ENCODE results near the gene PKIG. TPM values are rescaled to one million over a fixed set of nuclear protein-coding genes. Genes with fewer than 3 reads are reported as not detected.

Gene PKIG
- total RNA-seq, 1 experiment from 2014 or later, result 20.1 TPM

GRCh38 chr20:44596010-44596409 lies 13.6 kb downstream of the PKIG start:
- DNase-seq (ENCODE audit: low read depth, low spot score), result no peak
- Histone ChIP-seq H3K27ac (ENCODE audit: low read depth, low read length) (no peak overlapping the region), H3K4me1 (ENCODE audit: control insufficient read depth in 1 of 2, insufficient read depth in 2 of 2, low read length in 2 of 2) (peaks cover 0 to 3% of the 10 kb centered on the region in 2 experiments; a peak in 1 of 4 replicates), H3K4me2 (ENCODE audit: low read length) (no peak overlapping the region), H2AFZ (ENCODE audit: low read depth, low read length, poor library complexity, severe bottlenecking) (no peak overlapping the region), H4K20me1 (ENCODE audit: insufficient read depth) (no peaks in the 10 kb centered on the region), H3K27me3 (ENCODE audit: insufficient read depth, low read length) (no peaks in the 10 kb centered on the region), H3K9me2 (ENCODE audit: insufficient read depth) (no peaks in the 10 kb centered on the region), H3K36me3 (ENCODE audit: control insufficient read depth in 1 of 2, insufficient read depth in 2 of 2, low read length in 2 of 2) (no peaks in the 10 kb centered on the region; a peak in 1 of 4 replicates), H3K9ac (ENCODE audit: low read length) (no peak overlapping the region), H3K4me3 (replicated peaks in 1 of 2; ENCODE audit: low read depth in 1 of 2, low read length in 2 of 2) (no peak overlapping the region), H3K9me3 (ENCODE audit: control insufficient read depth in 1 of 2, insufficient read depth in 1 of 2, low read depth in 1 of 2, low read length in 2 of 2) (no peaks in the 10 kb centered on the region), H3K79me2 (ENCODE audit: insufficient read depth, low read length) (no peaks in the 10 kb centered on the region)
- ChIA-PET RAD21 (ENCODE audit: low non-redundant PET in 1 of 2, low total read pairs in 2 of 2, uncharacterized antibody in 2 of 2, unreplicated experiment in 2 of 2) (no interaction called here), CTCF (no interaction called here), POLR2A (no interaction called here)
- BruUV-seq (replicated peaks), result no TSS peak
- TF ChIP-seq SRF (IDR thresholded peaks at IDR 0.05; ENCODE audit: low read depth) (no peak), POLR2AphosphoS5 (IDR thresholded peaks at IDR 0.05; ENCODE audit: low read depth, low read length) (no peak), FOSL1 (IDR thresholded peaks at IDR 0.05; ENCODE audit: low read depth) (no peak), ATF3 (IDR thresholded peaks at IDR 0.05) (no peak), CBX3 (IDR thresholded peaks at IDR 0.05; ENCODE audit: low read depth) (no peak)
- ATAC-seq, result no peak
- intact Hi-C loops (cut with micrococcal nuclease), result no loop called here

- intact Hi-C loops (cut with micrococcal nuclease), result no loop called here
- no peak overlapping the region for H2AFZ ChIP-seq (ENCODE audit: low read depth, low read length, poor library complexity, severe bottlenecking)
- H4K20me1 ChIP-seq (ENCODE audit: insufficient read depth), result no peaks in the 10 kb centered on the region
- H3K9me3 ChIP-seq (ENCODE audit: control insufficient read depth in 1 of 2, insufficient read depth in 1 of 2, low read depth in 1 of 2, low read length in 2 of 2), result no peaks in the 10 kb centered on the region
- ATAC-seq, result no peak
- DNase-seq (ENCODE audit: low read depth, low spot score), result no peak
- no TSS peak for BruUV-seq (replicated peaks)
- H3K4me3 ChIP-seq (replicated peaks in 1 of 2; ENCODE audit: low read depth in 1 of 2, low read length in 2 of 2), result no peak overlapping the region
- no peak overlapping the region for H3K9ac ChIP-seq (ENCODE audit: low read length)
- no peaks in the 10 kb centered on the region for H3K36me3 ChIP-seq (ENCODE audit: control insufficient read depth in 1 of 2, insufficient read depth in 2 of 2, low read length in 2 of 2)
- no peaks in the 10 kb centered on the region for H3K79me2 ChIP-seq (ENCODE audit: insufficient read depth, low read length)
- CTCF ChIA-PET, result no interaction called here
- no peaks in the 10 kb centered on the region for H3K9me2 ChIP-seq (ENCODE audit: insufficient read depth)
- H3K4me2 ChIP-seq (ENCODE audit: low read length), result no peak overlapping the region
- TF ChIP-seq RAD21 (IDR thresholded peaks at IDR 0.05; ENCODE audit: low read depth), result no peak
- no peak for TF ChIP-seq EGR1 (IDR thresholded peaks at IDR 0.05; ENCODE audit: low read depth)
- no peak for TF ChIP-seq EZH2phosphoT487 (IDR thresholded peaks at IDR 0.05; ENCODE audit: borderline replicate concordance)
- TF ChIP-seq ATF3 (IDR thresholded peaks at IDR 0.05), result no peak
- TF ChIP-seq ZFX (IDR thresholded peaks at IDR 0.05), result no peak
- no peak for TF ChIP-seq REST (IDR thresholded peaks at IDR 0.05; ENCODE audit: low read depth)
- no peak for TF ChIP-seq ZNF274 (IDR thresholded peaks at IDR 0.05; ENCODE audit: low read depth, low read length)
- no peak for TF ChIP-seq EZH2 (IDR thresholded peaks at IDR 0.05)
- no peak for TF ChIP-seq JUND (IDR thresholded peaks at IDR 0.05)
- no peak for TF ChIP-seq MAX (IDR thresholded peaks at IDR 0.05)
- H3K27ac ChIP-seq (ENCODE audit: low read depth, low read length), result no peak overlapping the region
- POLR2A ChIA-PET, result no interaction called here
- RAD21 ChIA-PET (ENCODE audit: low non-redundant PET in 1 of 2, low total read pairs in 2 of 2, uncharacterized antibody in 2 of 2, unreplicated experiment in 2 of 2), result no interaction called here
- H3K4me1 ChIP-seq (ENCODE audit: control insufficient read depth in 1 of 2, insufficient read depth in 2 of 2, low read length in 2 of 2), result peaks cover 0 to 3% of the 10 kb centered on the region in 2 experiments; a peak in 1 of 4 replicates
- H3K27me3 ChIP-seq (ENCODE audit: insufficient read depth, low read length), result no peaks in the 10 kb centered on the region
Measured at GRCh38 chr20:44596876-44597275, 14.5 kb downstream of the PKIG start.
